C4-2B (cell line): Measurements from ENCODE around the gene PLOD2.

ENCODE experiments used
- ZFX ChIP-seq: fragments of 450-650 bp; IDR thresholded peaks from 2 replicates; pipeline ENCODE4 v1.6.1; 2017
- TF ChIP-seq, protein P1 (sequence below): fragments of 450-650 bp; conservative IDR thresholded peaks from 2 replicates; pipeline ENCODE4 v1.5.1; 2017; ENCODE audit warnings: mild to moderate bottlenecking

DNA sequence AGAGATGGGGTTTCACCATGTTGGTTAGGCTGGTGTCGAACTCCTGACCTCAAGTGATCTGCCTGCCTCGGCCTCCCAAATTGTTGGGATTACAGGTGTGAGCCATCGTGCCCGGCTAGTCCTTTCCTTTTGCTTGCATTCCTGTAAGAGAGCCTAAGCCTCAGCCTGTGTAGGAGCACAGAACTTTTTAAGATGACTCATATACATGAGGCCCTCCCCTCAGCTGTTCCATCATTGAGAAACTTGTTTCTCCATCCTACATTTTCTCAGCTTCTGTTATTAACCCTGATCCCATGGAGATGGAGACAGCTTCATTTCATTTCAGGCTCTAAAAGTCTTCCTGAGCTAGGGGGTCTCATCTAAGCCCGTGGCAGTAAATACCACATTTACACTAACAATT is 123.3 kb downstream of the PLOD2 start:
- TF ChIP-seq, protein P1, sequence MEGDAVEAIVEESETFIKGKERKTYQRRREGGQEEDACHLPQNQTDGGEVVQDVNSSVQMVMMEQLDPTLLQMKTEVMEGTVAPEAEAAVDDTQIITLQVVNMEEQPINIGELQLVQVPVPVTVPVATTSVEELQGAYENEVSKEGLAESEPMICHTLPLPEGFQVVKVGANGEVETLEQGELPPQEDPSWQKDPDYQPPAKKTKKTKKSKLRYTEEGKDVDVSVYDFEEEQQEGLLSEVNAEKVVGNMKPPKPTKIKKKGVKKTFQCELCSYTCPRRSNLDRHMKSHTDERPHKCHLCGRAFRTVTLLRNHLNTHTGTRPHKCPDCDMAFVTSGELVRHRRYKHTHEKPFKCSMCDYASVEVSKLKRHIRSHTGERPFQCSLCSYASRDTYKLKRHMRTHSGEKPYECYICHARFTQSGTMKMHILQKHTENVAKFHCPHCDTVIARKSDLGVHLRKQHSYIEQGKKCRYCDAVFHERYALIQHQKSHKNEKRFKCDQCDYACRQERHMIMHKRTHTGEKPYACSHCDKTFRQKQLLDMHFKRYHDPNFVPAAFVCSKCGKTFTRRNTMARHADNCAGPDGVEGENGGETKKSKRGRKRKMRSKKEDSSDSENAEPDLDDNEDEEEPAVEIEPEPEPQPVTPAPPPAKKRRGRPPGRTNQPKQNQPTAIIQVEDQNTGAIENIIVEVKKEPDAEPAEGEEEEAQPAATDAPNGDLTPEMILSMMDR, result no peak
- no peak for TF ChIP-seq ZFX
